GM08714 (cell line): ENCODE data around the gene FRYL.
"Not testable (repeated sequence)": the region's sequence is repeated elsewhere in the genome, so short reads cannot be mapped to it uniquely, and the experiment has no call there.

Experiments used
- H3K4me3 ChIP-seq: fragments of 200-500 bp; sonication (Bioruptor generic); 2 replicates; pipeline ENCODE4 v1.5.1; 2014; ENCODE audit warnings: mild to moderate bottlenecking, low read length, inconsistent platforms
- ZNF274 ChIP-seq: IDR thresholded peaks from 2 replicates; pipeline ENCODE4 v1.6.1; 2012; ENCODE audit warnings: mild to moderate bottlenecking, low read depth, low read length

Gene FRYL

GRCh38 chr4:48779998-48780864 is at the start of gene FRYL:
TSS of gene FRYL (minus strand) at chr4:48780279. CDS start at chr4:48634410, 145,869 bp downstream.
- peak within 1 kb of the TSS; percentile 100 for H3K4me3 ChIP-seq
- no peak for TF ChIP-seq ZNF274

- no peak for TF ChIP-seq ZNF274
- no peak overlapping the region for H3K4me3 ChIP-seq
These were observed 47.5 kb upstream of the FRYL start for GRCh38 chr4:48827622-48828021.

- H3K4me3 ChIP-seq: not testable (repeated sequence)
These were observed 41.4 kb upstream of the FRYL start for GRCh38 chr4:48821431-48821830.

- TF ChIP-seq ZNF274: no peak
- no peak overlapping the region for H3K4me3 ChIP-seq
These were observed 36.9 kb upstream of the FRYL start for GRCh38 chr4:48816971-48817370.

GRCh38 chr4:48816297-48816696 is 36.2 kb upstream of the FRYL start:
- not testable (repeated sequence) for H3K4me3 ChIP-seq

GRCh38 chr4:48815483-48815882 is 35.4 kb upstream of the FRYL start:
- no peak overlapping the region for H3K4me3 ChIP-seq
- TF ChIP-seq ZNF274: no peak

GRCh38 chr4:48813964-48814363 is 33.9 kb upstream of the FRYL start:
- no peak for TF ChIP-seq ZNF274
- no peak overlapping the region for H3K4me3 ChIP-seq

- TF ChIP-seq ZNF274: no peak
These were observed 32.8 kb upstream of the FRYL start for GRCh38 chr4:48812866-48813265.

GRCh38 chr4:48804584-48805301 is 24.7 kb upstream of the FRYL start:
- TF ChIP-seq ZNF274: no peak

More at GRCh38 chr4:48812866-48813265, 32.8 kb upstream of the FRYL start:
- no peak overlapping the region for H3K4me3 ChIP-seq

GRCh38 chr4:48801016-48801715 is 21.1 kb upstream of the FRYL start:
- no peak overlapping the region for H3K4me3 ChIP-seq
- no peak for TF ChIP-seq ZNF274

More at GRCh38 chr4:48804584-48805301, 24.7 kb upstream of the FRYL start:
- H3K4me3 ChIP-seq: no peak overlapping the region

- H3K4me3 ChIP-seq: not testable (repeated sequence)
These were observed 20.1 kb upstream of the FRYL start for GRCh38 chr4:48800155-48800554.

GRCh38 chr4:48799157-48799556 is 19.1 kb upstream of the FRYL start:
- no peak overlapping the region for H3K4me3 ChIP-seq
- TF ChIP-seq ZNF274: no peak

- H3K4me3 ChIP-seq: no peak overlapping the region
- TF ChIP-seq ZNF274: no peak
These were observed 18.0 kb upstream of the FRYL start for GRCh38 chr4:48798117-48798516.

GRCh38 chr4:48796927-48797679 is 17.0 kb upstream of the FRYL start:
- no peak for TF ChIP-seq ZNF274

More at GRCh38 chr4:48796927-48797679, 17.0 kb upstream of the FRYL start:
- no peak overlapping the region for H3K4me3 ChIP-seq
